HG02884 (cell line): Measurements from ENCODE around the gene DPEP2NB.
"Not testable (repeated sequence)": the region's sequence is repeated elsewhere in the genome, so short reads cannot be mapped to it uniquely, and the experiment has no call there.

Source experiments
- ATAC-seq: cut with Tn5 transposase; IDR thresholded peaks from one replicate; pipeline ENCODE4 v1.9.1; 2021; ENCODE audit warnings: mild to moderate bottlenecking, moderate library complexity; ENCODE audit not compliant: unreplicated experiment

Gene DPEP2NB

DNA sequence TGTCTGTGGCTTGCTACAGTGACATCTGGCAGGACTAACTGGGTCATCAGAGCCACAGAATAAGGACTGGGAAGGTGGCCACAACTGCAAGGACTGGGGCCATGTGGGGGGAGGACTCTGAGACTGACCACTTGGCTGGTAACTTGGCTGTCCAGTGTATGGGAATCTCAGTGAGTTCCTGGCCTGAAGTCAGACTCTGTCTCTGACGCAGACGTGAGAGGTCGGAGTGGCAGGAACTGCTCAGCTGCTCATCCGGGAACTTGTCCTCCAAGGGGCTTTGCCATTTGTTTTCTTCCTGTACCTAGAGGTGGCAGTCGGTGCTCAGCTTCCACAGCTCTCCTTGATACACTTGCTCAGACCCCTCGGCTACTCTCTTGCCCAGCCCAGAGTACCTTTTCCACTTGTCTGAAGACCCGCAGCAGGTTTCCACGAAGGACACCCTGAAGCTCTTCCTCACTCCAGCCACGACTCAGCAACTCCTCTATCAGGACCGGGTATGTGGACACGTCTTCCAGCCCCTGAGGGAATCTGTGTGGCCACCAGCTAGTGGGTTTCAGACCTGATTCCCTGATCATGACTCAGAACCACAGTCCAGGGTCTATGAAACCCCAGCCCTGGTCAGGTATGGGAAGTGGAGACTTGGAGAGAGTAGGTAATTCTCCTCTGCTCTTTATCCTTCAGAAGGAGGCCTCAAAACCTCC lies 28.1 kb downstream of the DPEP2NB start:
- ATAC-seq = no peak

DNA sequence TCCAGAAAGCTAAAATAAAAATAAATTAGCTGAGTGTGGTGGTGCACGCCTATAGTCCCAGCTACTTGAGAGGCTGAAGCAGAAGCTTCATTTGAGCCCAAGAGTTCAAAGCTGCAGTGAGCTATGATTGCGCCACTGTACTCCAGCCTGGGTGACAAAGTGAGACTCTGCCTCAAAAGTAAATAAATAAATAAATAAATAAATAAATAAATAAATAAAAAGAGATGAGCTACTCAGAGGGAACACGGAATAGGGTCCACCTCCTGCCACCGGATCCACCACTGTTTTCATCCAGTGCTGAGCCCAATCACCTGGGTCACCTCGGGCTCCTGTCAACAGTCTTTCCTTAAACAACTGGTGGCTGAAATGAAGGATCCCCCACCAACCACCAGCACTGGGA lies 28.8 kb downstream of the DPEP2NB start:
- no peak for ATAC-seq

DNA sequence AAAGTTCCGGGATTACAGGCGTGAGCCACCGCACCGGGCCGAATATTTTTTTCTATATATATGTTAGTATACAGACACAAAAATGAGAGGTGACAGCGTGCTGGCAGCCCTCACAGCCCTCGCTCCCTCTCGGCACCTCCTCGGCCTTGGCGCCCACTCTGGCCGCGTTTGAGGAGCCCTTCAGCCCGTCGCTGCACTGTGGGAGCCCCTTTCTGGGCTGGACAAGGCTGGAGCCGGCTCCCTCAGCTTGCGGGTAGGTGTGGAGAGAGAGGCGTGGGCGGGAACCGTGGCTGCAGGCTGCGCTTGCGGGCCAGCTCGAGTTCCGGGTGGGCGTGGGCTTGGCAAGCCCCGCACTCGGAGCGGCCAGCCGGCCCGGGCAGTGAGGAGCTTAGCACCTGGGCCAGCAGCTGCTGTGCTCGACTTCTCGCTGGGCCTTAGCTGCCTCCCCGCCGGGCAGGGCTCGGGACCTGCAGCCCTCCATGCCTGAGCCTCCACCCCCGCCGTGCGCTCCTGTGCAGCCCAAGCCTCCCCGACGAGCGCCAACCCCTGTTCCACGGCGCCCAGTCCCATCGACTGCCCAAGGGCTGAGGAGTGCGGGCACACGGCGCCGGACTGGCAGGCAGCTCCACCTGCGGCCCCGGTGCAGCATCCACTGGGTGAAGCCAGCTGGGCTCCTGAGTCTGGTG lies 33.6 kb downstream of the DPEP2NB start:
- ATAC-seq = no peak

DNA sequence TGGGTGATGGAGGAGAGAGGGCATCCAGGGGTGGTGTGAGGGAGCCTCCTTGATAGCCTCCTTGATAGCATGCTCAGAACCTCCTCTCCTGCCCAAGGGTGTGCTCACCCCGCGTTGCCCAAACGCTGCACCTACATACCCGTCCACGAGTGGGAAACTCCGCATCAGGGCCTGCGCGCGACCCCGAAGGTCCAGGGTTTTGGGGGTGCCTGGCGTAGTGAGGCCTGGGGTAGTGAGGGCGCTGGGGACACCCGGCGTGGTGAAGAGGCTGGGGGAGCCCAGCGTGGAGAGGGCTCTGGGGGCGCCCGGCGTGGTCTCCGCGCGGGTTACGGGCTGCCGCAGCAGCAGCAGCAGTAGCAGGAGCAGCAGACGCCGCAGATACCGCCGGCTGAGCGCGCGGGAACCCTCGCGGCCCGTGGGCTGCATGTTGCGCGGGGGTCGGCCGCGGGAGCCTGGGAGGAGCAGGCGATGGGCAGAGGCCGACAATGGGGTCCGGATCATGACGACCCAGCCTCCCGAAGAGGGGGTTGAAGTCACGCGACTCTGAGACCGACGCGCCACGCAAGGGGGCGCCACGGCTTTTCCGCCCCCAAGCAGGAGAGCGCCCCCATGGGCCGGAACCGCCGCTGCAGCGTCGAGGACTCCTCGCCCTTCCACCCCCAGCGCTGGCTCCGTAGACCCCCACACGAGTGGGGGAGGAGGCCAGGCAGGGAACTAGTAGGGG lies 35.6 kb downstream of the DPEP2NB start, which contains the start of gene DPEP3:
DPEP3 (minus strand) TSS at position 545 of the 724 bp plus-strand sequence; CDS start at position 426, 119 bp downstream.
- no peak for ATAC-seq

DNA sequence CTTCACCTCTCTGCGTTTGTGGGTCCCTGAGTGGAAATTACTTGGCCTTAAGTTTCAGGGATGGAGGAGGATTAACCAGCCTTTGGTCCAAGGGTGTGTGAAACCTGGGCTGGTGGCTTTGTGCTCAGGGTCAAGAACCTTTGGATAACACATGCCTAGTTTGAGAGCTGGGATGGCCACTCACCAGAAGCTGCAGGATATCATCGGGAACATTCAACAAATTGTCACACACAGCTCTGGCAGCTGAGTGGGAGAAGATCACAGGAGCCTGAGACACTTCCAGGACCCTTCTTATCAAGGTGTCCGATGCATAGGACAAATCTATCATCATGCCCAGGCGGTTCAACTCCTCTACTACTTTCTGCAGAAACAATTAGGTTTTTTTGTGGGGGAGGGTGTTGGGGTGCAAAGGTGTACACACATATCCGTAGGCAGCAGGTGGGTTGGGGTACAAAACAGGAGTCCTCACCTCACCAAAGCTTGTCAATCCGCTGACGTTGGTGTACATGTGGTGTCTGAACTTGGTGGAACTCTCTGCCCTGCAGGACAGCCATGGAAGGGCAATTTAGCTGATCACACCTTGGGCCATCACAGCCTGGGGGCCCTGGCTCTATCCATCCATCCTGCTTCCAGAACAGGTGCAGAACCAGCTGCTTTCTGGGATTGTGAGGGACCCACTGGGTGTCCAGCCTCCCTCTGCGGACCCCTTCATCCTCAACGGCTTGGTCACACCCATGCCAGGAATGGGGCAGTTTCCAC lies 38.1 kb downstream of the DPEP2NB start:
- no peak for ATAC-seq

DNA sequence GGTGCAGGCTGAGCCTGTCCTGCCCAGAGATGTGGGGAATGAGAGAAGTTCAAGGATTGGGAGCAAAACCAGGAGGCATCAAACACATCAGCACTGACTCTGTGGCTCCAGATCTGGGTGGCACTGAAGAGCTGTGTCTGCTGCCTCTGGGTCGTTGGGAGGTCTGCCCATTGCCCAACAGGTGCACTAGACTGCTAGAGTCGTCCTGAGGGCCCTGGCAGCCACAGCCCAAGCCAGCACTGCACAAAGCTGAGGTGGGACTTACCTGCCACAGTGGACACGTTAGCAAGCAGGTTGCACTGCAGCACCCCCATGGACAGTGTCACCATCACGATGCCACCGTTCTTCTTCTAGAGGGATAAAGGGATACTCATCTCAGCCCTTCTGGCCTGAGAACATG lies 38.7 kb downstream of the DPEP2NB start:
- no peak for ATAC-seq

DNA sequence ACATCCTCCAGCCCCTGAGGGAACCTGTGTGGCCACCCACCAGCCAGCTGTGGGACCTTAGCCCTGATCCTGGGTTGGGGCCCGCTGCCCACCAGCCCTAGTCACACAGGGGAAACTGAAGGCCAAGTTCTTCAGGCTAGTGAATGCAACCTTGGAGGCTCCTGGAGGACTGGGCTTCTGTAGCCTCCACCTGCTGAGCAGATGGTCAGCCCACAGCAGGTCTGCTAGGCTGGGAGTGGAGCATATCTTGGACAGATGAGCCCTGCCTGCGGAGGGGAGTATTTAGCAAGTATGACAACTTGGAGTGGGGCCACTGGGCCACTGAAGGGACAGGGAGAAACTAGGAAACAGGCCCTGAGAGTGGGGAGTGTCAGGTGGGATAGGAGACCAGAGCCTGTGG lies 39.5 kb downstream of the DPEP2NB start:
- no peak for ATAC-seq

DNA sequence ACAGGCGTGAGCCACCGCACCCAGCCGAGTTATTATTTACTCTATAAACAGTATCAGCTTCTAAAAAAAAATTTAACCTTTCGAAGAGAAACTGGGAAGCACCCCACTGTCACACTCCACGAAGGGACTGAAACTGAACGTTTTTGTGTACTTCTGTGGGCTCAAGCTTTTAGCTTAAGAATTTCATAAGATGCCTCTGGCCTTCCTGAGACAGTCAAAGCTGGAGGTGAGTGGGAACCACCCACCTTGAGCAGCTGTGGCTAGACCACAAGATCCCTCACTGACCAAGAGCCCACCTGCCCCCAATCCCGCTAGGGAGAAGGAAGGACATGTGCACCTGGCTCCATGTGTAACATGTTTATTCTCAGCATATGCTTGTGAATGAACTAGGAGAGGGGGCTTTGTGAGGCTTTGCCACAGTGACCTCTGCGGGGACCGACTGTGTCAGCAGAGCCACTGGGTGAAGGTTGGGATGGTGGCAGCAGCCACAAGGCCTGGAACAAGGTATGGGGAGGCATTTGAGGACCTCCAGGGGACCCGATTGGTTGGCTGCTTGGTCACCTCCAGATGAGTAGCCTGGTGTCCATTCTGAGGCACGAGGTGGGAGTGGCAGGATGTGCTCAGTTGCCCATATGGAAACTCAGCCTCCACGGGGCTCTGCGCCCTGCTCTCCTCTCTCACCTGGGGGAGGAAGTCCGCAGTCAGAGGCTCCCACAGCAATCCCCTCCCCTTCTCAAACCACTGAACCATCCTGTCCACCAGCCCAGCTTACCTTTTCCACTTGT lies 40.2 kb downstream of the DPEP2NB start:
- ATAC-seq = no peak

DNA sequence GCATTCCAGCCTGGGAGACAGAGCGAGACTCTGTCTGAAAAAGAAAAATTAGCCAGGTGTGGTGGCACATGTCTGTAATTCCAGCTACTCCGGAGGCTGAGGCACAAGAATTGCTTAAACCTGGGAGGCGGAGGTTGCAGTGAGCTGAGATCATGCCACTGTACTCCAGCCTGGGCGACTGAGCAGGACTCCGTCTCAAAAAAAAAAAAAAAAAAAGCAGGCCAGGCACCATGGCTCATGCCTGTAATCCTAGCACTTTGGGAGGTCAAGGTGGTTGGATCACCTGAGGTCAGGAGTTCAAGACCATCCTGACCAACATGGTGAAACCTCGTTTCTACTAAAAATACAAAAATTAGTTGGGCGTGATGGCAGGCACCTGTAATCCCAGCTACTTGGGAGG lies 43.4 kb downstream of the DPEP2NB start:
- ATAC-seq = not testable (repeated sequence)

DNA sequence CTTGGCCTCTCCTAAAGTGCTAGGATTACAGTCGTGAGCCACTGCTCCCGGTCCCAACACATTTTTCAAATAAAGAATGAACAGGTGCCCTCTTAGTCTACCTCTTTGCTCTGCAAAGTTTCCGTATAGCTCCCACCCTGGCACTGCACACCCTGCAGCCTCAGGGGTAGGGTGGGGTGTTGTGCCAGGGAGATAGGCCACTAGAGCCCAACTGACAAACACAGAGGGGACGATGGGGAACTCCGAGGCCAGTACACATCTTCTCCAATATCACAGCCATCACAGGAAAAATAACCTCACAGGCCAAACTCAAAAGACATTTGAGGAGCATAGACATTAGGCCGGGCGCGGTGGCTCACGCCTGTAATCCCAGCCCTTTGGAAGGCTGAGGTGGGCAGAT lies 44.6 kb downstream of the DPEP2NB start:
- ATAC-seq = no peak

DNA sequence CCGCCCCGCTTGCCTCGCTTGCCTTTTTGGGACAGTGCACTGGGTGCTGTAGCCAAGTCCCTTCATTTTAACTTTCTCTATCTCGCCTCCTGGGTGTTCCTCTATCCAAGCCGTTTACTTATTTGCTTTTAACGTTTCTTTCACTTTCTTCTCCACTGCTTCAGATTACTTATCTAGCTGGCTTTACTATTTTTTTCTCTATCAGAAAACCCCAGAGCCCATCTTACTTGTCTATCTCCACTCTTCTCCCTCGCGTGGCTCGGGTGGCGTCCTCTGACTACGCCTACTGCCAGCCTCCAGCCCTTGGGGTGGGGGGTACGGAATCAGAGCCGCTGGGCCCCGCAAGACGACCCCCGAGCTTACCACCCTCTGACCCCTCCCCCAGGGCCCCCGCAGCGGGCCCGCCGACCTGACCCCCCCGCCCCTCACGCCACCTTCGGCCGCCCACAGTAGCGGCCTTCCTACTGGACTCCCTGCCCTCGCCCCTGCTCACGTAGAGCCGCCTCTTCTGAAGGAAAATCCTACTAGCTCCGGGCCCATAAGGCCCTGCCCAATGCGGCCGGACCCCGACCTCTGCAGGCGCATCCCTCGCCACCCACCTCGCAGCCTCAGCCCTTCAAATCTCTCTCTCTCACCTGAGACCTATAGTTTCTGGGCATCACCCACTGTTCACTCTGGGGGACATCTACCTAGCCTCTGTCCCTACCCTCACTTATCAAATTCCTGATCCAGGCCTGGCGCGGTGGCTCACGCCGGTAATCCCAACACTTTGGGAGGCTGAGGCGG lies 46.3 kb downstream of the DPEP2NB start:
- no peak for ATAC-seq

DNA sequence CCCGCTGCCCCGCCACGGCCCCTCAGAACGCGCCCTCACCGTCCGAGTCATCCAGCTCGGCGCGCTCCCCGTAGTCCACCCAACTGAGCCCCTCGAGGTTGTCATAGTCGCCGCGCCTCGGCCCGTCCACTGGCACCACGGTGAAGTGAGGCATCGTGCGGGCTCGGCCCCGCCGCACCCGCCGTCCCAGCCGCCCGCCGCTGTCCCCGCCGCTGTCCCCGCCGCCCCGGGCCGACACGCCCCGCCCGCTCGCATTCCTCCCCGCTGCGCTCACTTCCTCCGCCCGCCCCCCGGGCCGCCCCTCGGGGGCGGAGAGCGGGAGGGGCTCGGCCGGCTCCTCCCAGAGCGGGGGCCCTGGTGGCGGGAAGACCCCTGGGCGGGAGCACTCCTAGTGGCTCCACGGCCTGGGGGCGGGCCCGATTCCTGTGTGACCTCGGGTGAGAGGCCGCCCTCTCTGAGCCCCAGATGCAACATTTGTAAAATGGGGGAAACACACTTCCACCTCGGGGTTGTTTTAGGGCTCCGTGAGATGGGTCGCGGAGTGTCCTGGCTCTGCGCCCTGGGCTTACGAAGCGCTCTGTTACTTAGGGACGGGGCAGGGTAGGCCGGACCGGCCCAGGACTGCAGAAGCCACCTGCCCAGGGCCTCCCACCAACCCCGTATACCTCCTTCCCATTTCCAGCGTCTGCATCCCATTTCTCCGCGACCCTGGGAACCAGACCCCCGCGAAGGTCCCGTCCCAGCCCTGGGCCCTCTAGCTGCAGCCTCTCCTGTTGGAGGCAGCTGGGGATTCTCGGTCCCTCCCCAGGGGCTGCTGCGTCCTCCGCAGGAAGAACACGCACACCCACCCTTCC lies 47.1 kb downstream of the DPEP2NB start, which contains the start of gene SLC12A4:
SLC12A4 (minus strand) TSS at position 238 of the 854 bp plus-strand sequence; CDS start at position 154, 84 bp downstream.
- peak; percentile 60 for ATAC-seq

DNA sequence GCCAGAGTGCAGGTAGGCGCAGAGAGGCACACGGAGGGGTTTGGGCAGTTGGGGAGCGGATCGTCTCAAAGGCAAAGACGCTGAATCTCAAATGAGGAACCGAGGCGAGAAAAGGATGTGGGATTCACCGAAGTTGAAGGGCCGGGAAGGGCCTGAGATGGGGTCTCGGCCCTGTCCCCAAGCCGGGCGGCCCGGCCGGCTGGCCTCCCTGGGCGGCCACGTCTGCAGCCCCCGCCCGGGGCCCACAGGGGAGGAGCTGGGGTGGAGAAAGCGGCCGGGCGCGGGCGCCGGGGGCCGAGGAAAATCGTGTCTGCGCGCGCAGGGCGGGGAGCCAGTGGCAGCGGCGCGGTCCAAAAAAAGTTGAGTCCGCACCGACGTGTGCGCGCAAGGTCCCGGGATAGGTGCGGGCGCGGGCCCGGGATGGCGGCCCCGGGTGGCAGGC lies 47.7 kb downstream of the DPEP2NB start:
- ATAC-seq = peak; percentile 25

DNA sequence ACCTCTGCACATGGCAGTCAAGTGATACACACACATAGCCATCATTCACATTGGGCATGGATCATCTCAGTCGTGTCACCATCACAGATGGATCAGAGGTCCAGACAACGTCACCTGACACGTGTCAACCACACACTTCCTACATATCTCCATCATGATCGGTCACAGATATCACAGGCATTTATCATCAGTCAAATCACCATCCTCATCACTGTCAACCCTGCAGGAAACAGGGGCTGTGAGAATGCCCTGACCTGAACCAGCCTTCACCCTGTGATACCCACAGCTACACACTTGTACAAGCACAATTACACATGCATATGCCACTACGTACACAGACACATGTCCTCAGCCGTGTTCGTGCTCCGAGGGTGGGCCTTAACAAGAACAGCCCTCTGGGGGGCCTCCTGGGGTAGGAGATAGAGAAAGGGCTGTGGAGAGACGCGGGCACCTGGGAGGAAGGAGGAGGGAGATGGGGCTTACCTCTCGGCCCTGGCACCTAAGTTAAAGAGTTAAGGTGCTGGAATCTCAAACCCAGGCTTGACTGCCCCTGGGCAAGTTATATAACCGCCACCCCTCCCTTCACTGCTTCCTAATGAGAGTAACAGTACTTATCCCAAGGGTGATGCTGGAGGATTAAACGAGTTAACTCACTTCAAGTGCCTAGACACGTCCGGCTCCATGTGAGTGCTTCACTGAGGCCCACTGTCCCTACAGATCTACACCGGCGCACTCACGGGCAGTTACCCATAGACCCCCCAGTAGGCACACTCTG lies 48.3 kb downstream of the DPEP2NB start:
- no peak for ATAC-seq

DNA sequence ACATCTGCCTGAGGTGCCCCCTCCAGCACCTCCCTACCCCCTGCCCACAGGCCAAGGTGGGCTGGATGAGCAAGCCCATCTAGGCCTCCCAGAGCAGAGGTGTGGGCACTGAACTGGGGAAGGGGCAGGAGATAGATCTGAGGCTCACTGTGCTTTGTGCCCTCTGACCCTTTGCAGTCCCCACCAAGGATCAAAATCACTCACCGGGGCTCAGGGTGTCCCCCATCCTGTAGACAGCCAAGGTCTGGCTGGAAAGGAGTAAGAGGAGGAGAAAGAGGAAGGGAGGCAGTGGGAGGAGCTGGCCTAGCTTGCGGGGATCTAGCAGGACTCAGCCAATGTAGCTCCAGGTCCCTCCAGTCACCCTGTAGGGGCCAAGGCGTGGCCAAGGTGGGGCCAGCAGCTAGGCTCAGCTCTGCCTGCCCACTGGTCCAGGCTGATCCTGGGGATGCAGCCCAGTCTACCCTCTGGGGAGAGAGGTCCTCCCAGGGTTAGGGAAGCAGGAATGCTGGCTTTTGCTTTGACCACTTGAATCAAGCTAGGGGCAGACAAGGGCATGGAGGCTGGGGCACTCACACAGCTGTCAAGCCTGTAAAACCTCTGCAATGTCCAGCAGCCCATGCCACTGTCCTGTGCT lies 49.0 kb downstream of the DPEP2NB start:
- no peak for ATAC-seq

DNA sequence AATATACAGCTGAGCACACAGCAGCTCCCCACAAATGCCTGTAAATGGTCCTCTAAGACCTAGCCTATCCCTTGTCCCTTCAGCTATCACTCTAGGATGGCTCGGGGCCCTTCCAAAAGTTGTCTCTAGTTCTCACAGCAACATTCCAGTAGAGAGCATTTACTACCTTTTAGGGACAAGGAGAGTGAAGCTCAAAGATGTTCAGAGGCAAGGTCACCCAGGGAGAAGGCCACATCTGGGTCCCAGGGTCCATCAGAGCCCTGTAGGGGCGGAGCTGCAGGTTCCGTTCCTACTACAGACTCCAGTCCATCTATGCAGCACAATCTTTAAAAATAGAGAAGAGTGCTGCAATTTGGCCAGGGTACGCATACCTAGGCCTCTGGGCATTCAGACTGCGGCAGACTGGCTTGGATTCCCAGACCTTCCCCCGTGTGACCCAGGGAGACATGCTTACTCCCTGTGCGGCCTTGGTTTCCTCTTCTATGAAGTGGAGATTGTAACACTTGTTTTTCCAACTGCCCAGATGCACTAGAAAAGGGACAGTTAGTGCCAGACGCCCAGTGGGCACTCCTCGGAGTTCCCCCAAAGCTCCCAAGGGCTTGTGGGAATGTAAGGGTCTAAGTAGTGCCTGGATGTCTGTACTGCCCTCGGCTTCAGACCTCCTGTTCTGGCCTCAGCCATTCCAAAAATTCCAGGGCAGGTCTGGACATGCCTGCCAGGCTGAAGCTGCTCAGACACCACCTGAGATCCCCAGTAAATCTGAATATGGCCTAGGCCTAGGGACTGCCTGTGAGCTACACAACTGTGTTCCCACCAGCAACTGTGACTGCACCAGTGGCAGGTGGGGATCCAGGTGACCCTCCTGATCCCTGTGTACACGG lies 49.8 kb downstream of the DPEP2NB start:
- no peak for ATAC-seq
